SJCRH30 (cell line): Measurements from ENCODE around the gene PIP5K1A. TPM values are rescaled to one million over a fixed set of nuclear protein-coding genes. Genes with fewer than 3 reads are reported as not detected.
"Not testable (repeated sequence)": the region's sequence is repeated elsewhere in the genome, so short reads cannot be mapped to it uniquely, and the experiment has no call there.

Source experiments
- DNase-seq, 2 experiments: peaks; one replicate each; pipeline ENCODE4 v3.0.0-alpha.2; 2015 to 2020
- H3K27ac ChIP-seq: fragments of 250-450 bp; sonication (Bioruptor Pico); 2 replicates; pipeline ENCODE4 v1.5.1; 2020; ENCODE audit warnings: mild to moderate bottlenecking, moderate library complexity
- H3K27me3 ChIP-seq: fragments of 250-450 bp; sonication (Bioruptor Pico); 2 replicates; pipeline ENCODE4 v1.5.1; 2020; ENCODE audit warnings: mild to moderate bottlenecking, moderate library complexity
- H3K36me3 ChIP-seq: fragments of 250-450 bp; sonication (Bioruptor Pico); 2 replicates; pipeline ENCODE4 v1.5.1; 2020; ENCODE audit warnings: mild to moderate bottlenecking, moderate library complexity
- H3K4me1 ChIP-seq: fragments of 250-450 bp; sonication (Bioruptor Pico); 2 replicates; pipeline ENCODE4 v1.5.1; 2020; ENCODE audit warnings: mild to moderate bottlenecking, moderate library complexity
- H3K4me3 ChIP-seq: fragments of 250-450 bp; sonication (Bioruptor Pico); 2 replicates; pipeline ENCODE4 v1.5.1; 2020; ENCODE audit warnings: mild to moderate bottlenecking, moderate library complexity
- H3K9me3 ChIP-seq: fragments of 250-450 bp; sonication (Bioruptor Pico); replicated peaks from 2 replicates; pipeline ENCODE4 v1.5.1; 2020; ENCODE audit warnings: mild to moderate bottlenecking, moderate library complexity
- total RNA-seq: library from RNA; depleted of rRNA; stranded (reverse); fragments of >200 nt; shearing (Covaris generic); gene quantifications from 2 replicates; pipeline ENCODE4 v1.2.3, GENCODE V29; 2014

The PIP5K1A gene
- total RNA-seq, 1 experiment from 2014 or later: 99.3 TPM

DNA sequence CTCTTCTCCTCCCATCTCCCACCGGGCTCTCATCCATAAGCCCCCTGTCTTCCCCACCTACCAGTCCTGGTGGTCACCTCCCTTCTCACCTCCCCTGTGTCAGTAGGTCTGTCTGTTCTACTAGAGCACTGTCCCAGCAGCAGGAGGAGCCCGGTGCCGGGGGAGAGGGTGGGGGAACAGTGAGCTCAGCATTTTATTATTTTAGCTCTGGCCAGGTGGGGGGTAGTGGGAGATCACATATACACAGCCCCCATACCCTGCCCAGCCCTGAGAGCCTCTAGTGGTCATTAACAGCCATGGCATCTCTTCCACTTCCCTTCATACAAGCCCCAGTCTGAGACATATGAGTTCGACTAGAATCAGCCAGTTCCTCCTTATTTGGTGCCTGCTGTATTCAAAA is 22.5 kb upstream of the PIP5K1A start, which contains the start of gene TMOD4:
Gene TMOD4 (minus strand): TSS at position 119 of the 400 bp plus-strand sequence. CDS start 1,106 bp downstream, outside the sequence.
- H3K4me3 ChIP-seq: no peak within 1 kb of the TSS
- no peaks in the 10 kb centered on the region for H3K4me1 ChIP-seq
- DNase-seq: no peak
- no peaks in the 10 kb centered on the region for H3K9me3 ChIP-seq
- no peaks in the 10 kb centered on the region for H3K27me3 ChIP-seq
- peaks cover 10% of the 10 kb centered on the region for H3K36me3 ChIP-seq
- H3K27ac ChIP-seq: no peak within 1 kb of the TSS

GRCh38 chr1:151176514-151177045 is 21.8 kb upstream of the PIP5K1A start:
- Histone ChIP-seq H3K9me3 (no peaks in the 10 kb centered on the region), H3K27me3 (no peaks in the 10 kb centered on the region), H3K4me3 (no peak overlapping the region), H3K27ac (no peak overlapping the region), H3K4me1 (no peaks in the 10 kb centered on the region), H3K36me3 (peaks cover 15% of the 10 kb centered on the region)
- DNase-seq: no peak

DNA sequence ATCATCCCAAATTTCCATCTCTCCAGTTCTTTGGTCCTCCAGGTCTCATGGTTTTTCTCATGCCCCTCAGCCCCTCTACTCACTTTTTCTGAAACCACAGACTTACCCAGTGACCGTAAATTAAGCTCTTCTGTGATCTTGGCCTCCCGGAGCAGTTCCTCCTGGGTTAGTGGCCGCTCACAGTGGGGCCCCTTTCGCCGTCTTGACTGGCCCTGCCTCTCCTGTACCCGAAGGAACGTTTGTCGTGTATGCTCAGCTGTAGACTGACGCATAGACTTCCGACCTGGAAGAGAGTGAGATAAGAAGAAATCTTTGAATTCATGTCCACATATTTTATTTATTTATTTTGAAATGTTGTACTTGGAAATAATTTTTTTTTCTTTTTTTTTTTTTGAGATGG is 14.1 kb upstream of the PIP5K1A start:
- DNase-seq: no peak
- Histone ChIP-seq H3K27ac (no peak overlapping the region), H3K9me3 (no peaks in the 10 kb centered on the region), H3K4me1 (no peaks in the 10 kb centered on the region), H3K36me3 (peaks cover 41% of the 10 kb centered on the region), H3K27me3 (no peaks in the 10 kb centered on the region), H3K4me3 (no peak overlapping the region)

DNA sequence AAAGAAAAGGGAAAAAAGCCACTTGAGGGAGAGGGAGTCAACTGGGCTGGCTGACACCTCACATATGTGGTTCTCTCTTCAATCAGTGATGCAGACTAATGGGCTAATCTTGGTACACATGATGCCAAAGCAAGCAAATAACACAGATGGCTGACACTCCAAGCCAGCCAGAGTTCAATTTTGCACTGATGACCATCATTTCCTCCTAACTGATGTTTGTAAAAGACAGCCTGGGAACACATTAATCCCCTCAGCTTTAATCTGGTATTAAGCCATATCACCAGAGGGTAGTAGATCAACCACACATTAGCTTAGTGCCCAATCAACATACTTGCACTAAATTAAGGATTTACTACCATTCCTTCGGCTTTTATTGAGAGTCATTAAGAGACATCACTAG is 11.1 kb upstream of the PIP5K1A start:
- no peak for DNase-seq
- Histone ChIP-seq H3K27ac (no peak overlapping the region), H3K9me3 (no peaks in the 10 kb centered on the region), H3K36me3 (peaks cover 23% of the 10 kb centered on the region), H3K27me3 (no peaks in the 10 kb centered on the region), H3K4me1 (no peaks in the 10 kb centered on the region), H3K4me3 (no peak overlapping the region)

- not testable (repeated sequence) for H3K4me1 ChIP-seq, H3K27me3 ChIP-seq, DNase-seq, H3K27ac ChIP-seq, H3K9me3 ChIP-seq
- H3K36me3 ChIP-seq: peaks cover 15% of the 10 kb centered on the region; the same call in 1 of the 2 replicates
- peak overlapping the region; percentile 79 for H3K4me3 ChIP-seq
Observed at GRCh38 chr1:151188667-151189066, 9.7 kb upstream of the PIP5K1A start.

DNA sequence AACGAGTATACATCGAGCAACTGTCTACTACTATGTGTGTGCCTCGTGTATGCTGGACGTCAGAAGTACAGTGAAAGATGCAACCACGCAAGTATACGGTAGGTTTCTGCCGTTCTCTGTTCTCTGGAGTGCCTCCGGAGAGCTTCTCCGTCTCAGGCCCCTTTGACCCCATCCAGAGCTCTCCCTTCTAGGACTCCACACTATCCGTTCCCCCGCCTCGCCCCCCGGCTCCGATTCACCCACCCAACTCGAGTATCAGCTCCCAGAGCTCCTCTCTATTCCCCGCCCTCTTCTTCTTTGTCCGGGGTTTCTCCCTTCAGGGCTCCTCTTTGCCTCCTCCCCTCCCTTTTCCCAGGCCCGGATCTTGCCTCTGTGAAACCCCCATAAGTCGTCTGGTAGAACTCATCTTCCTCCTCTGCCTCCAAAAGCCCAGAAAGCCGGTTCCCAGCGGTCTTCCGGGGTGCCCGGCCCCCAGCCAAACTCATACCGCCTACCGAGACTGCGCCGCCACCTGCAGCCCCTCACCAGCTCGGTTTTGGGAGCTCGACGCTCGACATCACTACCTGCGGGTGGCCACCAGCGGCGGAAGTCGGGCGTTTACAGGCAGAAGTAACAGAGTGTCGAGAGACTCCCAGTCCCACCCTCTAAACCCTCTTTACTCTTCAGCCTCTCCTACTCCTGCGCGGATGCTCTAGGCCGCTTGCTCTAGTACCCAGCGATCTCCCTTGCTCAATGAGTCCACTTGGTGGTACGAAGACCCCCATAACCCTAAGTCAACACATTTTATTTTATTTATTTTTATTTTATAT is 8.5 kb upstream of the PIP5K1A start, which contains the start of gene VPS72:
Gene VPS72 (minus strand): TSS at position 561 of the 809 bp plus-strand sequence. CDS start 76 bp downstream, at position 485.
- peak; percentile 86 to 91 for DNase-seq
- H3K36me3 ChIP-seq: peaks cover 8% of the 10 kb centered on the region; the same call in 1 of the 2 replicates

GRCh38 chr1:151192047-151192446 is 6.3 kb upstream of the PIP5K1A start:
- no peak for DNase-seq
- Histone ChIP-seq H3K27ac (no peak overlapping the region), H3K9me3 (no peaks in the 10 kb centered on the region)

More for the DNA sequence above, 8.5 kb upstream of the PIP5K1A start, which contains the start of gene VPS72:
- Histone ChIP-seq H3K27ac (peak within 1 kb of the TSS; percentile 48), H3K4me1 (no peaks in the 10 kb centered on the region), H3K27me3 (no peaks in the 10 kb centered on the region), H3K9me3 (no peaks in the 10 kb centered on the region), H3K4me3 (peak within 1 kb of the TSS; percentile 79)

DNA sequence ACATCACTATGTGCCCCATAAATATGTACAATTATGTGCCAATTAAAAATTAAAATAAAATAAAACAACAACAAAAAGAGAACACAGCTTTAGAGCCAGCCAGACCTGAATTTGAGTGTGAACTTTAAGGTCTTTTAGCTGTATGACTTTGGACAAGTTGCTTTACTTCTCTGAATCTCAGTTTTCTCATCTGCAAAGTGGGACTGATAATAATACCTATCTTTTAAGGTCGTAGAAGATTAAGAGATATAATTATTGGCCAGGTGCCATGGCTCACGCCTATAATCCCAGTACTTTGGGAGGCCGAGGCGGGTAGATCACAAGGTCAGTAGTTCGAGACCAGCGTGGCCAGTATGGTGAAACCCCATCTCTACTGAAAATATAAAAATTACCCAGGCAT is 5.0 kb upstream of the PIP5K1A start:
- Histone ChIP-seq H3K4me3 (no peak overlapping the region), H3K9me3 (no peaks in the 10 kb centered on the region), H3K27me3 (no peaks in the 10 kb centered on the region), H3K4me1 (peaks cover 2% of the 10 kb centered on the region; the same call in 1 of the 2 replicates), H3K27ac (no peak overlapping the region), H3K36me3 (no peaks in the 10 kb centered on the region)
- DNase-seq: no peak

More at GRCh38 chr1:151192047-151192446, 6.3 kb upstream of the PIP5K1A start:
- Histone ChIP-seq H3K4me3 (no peak overlapping the region), H3K36me3 (no peaks in the 10 kb centered on the region), H3K4me1 (peaks cover 2% of the 10 kb centered on the region; the same call in 1 of the 2 replicates), H3K27me3 (no peaks in the 10 kb centered on the region)

GRCh38 chr1:151193856-151194255 is 4.5 kb upstream of the PIP5K1A start:
- peaks cover 2% of the 10 kb centered on the region; the same call in 1 of the 2 replicates for H3K4me1 ChIP-seq
- no peaks in the 10 kb centered on the region for H3K9me3 ChIP-seq
- no peak overlapping the region for H3K27ac ChIP-seq
- H3K4me3 ChIP-seq: no peak overlapping the region
- no peaks in the 10 kb centered on the region for H3K36me3 ChIP-seq
- DNase-seq: no peak
- no peaks in the 10 kb centered on the region for H3K27me3 ChIP-seq

DNA sequence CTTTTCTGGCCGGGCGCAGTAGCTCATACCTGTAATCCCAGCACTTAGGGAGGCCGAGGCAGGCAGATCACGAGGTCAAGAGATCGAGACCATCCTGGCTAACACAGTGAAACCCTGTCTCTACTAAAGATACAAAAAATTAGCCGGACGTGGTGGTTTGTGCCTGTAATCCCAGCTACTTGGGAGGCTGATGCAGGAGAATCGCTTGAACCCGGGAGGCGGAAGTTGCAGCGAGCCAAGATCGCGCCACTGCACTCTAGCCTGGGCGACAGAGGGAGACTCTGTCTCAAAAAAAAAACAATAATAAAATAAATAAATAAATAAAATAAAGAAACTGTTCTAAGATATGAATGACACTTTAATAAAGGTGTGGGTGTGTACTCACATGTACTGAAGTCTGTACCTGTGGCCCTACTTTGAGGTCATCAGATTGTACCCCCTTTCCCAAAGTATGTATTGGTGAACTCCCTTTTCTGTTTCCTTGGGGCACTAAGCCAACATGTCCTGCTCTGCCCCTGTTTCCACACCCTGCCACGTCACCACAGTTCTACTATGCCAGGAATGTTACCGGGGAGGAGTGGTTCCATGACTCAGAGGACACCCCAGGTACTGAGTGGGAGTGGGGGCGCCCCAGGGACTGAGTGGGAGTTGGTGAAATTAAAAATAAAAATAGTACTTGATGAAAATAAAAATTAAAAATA is 3.3 kb upstream of the PIP5K1A start:
- H3K9me3 ChIP-seq, H3K4me1 ChIP-seq, H3K27me3 ChIP-seq, H3K36me3 ChIP-seq: not testable (repeated sequence)
- DNase-seq: peak; percentile 55 to 62
- peak overlapping the region; percentile 44 for H3K4me3 ChIP-seq
- H3K27ac ChIP-seq: peak overlapping the region; percentile 10; the same call in 1 of the 2 replicates

- Histone ChIP-seq H3K27ac (no peak overlapping the region), H3K27me3 (no peaks in the 10 kb centered on the region), H3K9me3 (no peaks in the 10 kb centered on the region), H3K36me3 (no peaks in the 10 kb centered on the region), H3K4me3 (peak overlapping the region; percentile 44), H3K4me1 (peaks cover 2% of the 10 kb centered on the region; the same call in 1 of the 2 replicates)
- DNase-seq: peak; percentile 71 to 86
Observed at GRCh38 chr1:151196292-151196800, 2.0 kb upstream of the PIP5K1A start.

DNA sequence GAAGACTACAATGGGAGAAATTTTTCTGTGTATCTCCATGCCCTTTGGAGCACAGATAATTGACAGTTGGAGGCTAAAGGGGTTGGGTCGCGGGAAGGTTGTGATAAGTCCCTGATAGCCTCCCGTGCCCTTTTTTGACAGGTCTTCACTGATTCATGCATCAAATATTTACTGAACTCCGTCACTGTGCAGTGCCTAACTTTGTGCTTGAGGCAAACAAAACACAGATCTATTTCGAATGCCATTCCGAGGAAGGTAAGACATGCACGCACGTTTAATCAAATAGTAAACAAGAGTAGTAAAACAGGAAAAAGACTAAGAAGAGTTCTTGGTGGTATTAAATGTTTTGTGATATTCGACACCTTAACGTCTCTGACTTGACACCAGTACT is 494 bp upstream of the PIP5K1A start:
- Histone ChIP-seq H3K27ac (no peak overlapping the region; the same call in 1 of the 2 replicates), H3K36me3 (peaks cover 4% of the 10 kb centered on the region; the same call in 1 of the 2 replicates), H3K27me3 (no peaks in the 10 kb centered on the region), H3K4me3 (peak overlapping the region; percentile 73), H3K9me3 (no peaks in the 10 kb centered on the region), H3K4me1 (peaks cover 2% of the 10 kb centered on the region; the same call in 1 of the 2 replicates)
- no peak for DNase-seq

- no peak for DNase-seq
- Histone ChIP-seq H3K27me3 (no peaks in the 10 kb centered on the region), H3K9me3 (no peaks in the 10 kb centered on the region), H3K4me3 (peak overlapping the region; percentile 73), H3K36me3 (peaks cover 6% of the 10 kb centered on the region; the same call in 1 of the 2 replicates), H3K27ac (no peak overlapping the region), H3K4me1 (peaks cover 2% of the 10 kb centered on the region; the same call in 1 of the 2 replicates)
Observed at GRCh38 chr1:151199873-151200581, 1.7 kb downstream of the PIP5K1A start.

- not testable (repeated sequence) for H3K4me1 ChIP-seq, DNase-seq, H3K27ac ChIP-seq, H3K4me3 ChIP-seq, H3K9me3 ChIP-seq, H3K27me3 ChIP-seq
- peaks cover 35% of the 10 kb centered on the region for H3K36me3 ChIP-seq
Observed at GRCh38 chr1:151205381-151205965, 7.1 kb downstream of the PIP5K1A start.
